Dermis blood vessel endothelial cell (primary cell): ENCODE results near the gene INVS. TPM values are rescaled to one million over a fixed set of nuclear protein-coding genes. Genes with fewer than 3 reads are reported as not detected.
"Not testable (repeated sequence)": the region's sequence is repeated elsewhere in the genome, so short reads cannot be mapped to it uniquely, and the experiment has no call there.

ENCODE experiments used
- DNase-seq: peaks from one replicate; pipeline ENCODE4 v3.0.0; 2010
- total RNA-seq: library from RNA; depleted of rRNA; stranded (reverse); fragments of >200 nt; gene quantifications from 2 replicates; pipeline ENCODE4 v1.2.3, GENCODE V29; 2014

Gene INVS
- total RNA-seq, 1 donor from 2014 or later = 36.8 TPM

- no peak for DNase-seq
These were observed 26.2 kb downstream of the INVS start for GRCh38 chr9:100125236-100125635.

GRCh38 chr9:100125910-100126309 is 26.9 kb downstream of the INVS start:
- no peak for DNase-seq

DNA sequence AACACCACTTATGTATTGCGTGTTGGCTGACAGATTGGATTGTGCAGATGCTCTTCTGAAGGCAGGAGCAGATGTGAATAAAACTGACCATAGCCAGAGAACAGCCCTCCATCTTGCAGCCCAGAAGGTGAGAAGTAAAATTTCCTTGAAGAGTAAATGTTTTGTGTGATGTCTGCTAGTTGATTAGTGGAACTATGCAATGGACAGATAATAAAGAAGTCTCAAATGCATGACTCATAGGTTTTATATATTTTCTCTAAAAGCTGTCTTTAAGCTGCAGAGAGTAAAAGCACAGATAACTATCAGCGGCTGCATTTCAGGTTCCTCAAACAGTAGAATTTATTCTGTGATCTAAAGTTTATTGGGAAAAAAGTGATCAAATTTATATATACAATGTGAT is 27.4 kb downstream of the INVS start:
- no peak for DNase-seq

DNA sequence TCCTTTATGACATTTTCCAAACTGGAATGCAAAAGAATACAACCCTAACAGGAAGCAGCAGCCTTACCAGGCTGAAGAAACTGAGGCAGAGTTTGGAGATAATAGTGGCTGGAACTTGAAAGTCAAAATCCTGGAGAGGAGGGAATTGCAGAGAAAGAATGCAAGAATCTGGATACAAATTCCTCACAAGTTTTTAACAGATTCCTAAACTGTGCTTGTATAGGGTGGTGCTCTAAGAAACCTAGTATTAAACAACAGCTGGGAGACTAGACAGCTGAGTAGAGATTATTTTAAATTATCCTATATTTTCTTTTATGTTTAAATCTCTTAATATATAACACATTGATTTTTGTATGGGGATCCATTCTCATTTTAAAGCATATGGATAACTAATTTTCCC is 30.7 kb downstream of the INVS start:
- no peak for DNase-seq

DNA sequence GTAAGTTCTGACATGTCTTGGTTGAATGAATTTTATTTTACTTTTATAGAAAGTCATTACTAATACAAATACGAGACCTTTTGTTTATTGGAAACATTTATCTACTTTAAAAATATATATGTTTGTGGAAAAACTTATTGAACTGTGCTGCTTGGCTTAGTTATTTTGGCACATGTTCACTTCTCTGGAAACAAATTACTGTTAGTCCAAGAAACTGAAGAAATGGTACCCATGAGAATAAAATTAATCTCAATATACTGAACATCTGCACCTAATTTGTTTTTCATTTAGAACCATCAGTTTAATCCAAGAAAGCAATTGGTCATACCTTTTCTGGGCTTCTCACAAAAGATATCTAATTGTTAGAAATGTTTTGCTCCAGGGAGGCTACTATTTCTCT is 32.2 kb downstream of the INVS start:
- DNase-seq = no peak

DNA sequence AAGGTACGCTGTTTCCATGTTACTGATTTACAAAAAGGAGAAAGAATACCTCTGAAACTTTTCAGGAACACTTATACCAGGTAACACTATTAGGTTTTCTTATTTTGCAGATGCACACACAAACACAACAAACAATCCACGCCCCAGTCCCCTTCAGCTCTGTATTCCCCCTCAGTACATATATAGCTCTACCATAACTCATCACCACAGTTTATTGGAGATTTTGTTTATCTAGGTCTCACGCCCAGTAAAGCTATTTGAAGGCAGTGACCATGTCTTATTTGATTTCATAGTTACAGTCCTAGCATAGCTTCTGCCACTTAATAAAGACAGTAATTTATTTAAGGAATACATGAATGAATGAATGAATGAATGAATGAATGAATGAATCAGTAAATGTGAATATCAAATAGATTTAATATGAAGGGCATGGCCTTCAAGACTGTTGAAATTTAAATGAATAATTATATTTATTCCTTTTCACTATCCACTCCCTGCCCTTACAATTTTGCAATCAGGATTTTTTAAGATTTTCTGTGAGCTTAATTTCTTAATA is 32.9 kb downstream of the INVS start:
- DNase-seq = no peak

DNA sequence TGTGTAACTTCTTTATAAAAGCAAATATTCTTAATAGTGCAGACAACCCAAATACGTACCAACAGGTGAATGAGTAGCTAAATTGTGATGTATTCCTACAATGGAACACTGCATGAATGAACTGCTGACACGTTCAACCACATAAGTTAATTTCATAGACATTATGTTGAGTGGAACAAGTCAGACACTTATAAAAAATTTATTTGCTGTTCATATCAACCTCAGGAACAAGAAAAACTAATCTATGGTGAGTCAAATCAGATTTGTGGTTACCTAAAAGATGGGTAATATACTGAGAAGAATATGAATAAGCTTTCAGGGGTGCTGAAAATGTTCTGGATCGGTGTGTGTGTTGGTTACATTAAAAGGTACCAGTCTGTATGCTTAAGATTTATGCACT is 35.7 kb downstream of the INVS start:
- DNase-seq = no peak

DNA sequence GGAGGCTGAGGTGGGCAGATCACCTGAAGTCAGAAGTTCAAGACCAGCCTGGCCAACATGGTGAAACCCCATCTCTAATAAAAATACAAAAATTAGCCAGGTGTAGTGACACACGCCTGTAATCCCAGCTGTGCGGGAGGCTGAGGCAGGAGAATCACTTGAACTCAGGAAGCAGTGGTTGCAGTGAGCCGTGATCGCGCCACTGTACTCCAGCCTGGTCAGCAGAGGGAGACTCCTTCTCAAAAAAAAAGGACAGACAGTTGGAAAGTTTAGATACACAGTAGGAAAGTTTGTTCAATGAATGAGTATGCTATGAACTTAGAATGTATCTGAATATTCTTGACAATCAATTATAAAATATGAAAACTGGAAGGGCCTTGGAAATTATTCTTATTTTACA is 37.8 kb downstream of the INVS start:
- DNase-seq = peak; percentile 5

GRCh38 chr9:100140303-100140702 is 41.3 kb downstream of the INVS start:
- not testable (repeated sequence) for DNase-seq

DNA sequence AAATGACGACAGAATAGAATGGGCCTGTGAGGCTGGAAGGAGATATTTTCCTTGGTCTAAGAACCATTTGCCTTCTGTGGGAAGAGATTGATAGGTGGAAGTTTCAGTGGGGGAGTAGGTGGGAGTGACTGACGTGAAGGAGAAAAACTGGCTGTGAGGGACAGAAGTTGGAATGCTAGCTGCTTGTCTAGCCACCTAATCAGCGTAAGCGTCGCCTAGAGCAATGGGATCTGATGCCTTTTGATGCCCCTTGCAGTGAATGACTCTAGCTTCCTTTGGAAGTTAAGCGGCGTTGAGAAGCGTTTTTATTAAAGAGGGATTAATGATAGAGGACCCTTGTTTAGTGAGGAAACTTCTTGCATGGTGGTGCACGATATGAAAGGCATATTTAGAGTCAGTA is 42.8 kb downstream of the INVS start:
- DNase-seq = not testable (repeated sequence)

DNA sequence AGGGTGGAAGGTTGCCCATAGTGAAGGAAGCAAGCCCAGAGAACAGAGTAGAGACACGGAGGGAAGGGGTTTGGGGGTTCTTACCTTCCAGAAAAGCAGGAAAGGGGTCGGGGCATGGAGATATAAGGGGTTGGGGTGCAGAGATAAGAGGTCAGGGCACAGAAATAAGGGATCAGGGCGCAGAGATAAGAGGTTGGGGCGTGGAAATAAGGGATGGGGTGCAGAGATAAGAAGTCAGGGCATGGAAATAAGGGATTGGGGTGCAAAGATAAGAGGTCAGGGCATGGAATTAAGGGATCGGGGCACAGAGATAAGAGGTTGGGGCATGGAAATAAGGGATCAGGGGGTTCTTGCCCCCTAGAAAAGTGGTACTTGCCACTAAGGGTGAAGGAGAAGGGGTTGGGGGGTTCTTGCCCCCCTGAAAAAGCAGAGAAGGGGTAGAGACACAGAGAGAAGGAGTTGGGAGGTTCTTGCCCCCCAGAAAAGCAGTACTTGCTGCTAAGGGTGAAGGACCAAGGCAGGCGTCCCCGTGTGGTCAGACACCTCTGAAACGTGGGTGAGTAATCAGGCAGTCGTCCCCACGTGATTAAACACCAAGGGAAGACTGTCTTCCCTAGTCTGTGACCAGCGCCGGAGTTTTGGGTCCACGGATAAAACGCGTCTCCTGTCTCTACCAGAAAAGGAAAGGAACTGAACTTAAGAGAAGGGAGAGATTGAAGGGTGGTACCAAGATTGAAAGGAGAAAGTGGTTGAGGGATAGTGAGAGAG is 46.3 kb downstream of the INVS start:
- DNase-seq = not testable (repeated sequence)

- not testable (repeated sequence) for DNase-seq
These were observed 46.9 kb downstream of the INVS start for GRCh38 chr9:100145976-100146375.

- DNase-seq = peak; percentile 27
These were observed 51.2 kb downstream of the INVS start for GRCh38 chr9:100150214-100150613.

GRCh38 chr9:100160021-100160420 is 61.0 kb downstream of the INVS start:
- DNase-seq = no peak

GRCh38 chr9:100167176-100167575 is 68.1 kb downstream of the INVS start:
- DNase-seq = no peak

GRCh38 chr9:100167915-100168654 is 69.0 kb downstream of the INVS start:
- DNase-seq = no peak

- peak; percentile 46 for DNase-seq
These were observed 71.0 kb downstream of the INVS start for GRCh38 chr9:100170085-100170484.

GRCh38 chr9:100170556-100170955 is 71.5 kb downstream of the INVS start:
- DNase-seq = no peak

DNA sequence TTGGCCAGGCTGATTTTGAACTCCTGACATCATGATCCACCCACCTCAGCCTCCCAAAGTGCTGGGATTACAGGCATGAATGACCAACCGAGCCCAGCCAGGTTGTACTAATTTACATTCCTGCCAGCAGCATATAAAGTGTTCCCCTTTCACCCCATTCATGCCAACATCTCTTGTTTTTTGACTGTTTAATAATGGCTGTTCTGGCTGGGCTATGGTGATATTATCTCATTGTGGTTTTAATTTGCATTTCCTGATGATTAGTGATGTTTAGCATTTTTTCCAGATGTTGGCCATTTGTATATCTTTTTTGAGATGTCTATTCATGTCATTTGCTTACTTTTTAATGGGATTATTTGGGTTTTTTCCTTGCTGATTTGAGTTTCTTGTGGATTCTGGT is 87.3 kb downstream of the INVS start:
- no peak for DNase-seq

GRCh38 chr9:100190339-100190738 is 91.3 kb downstream of the INVS start:
- no peak for DNase-seq

GRCh38 chr9:100191264-100191663 is 92.2 kb downstream of the INVS start:
- no peak for DNase-seq

- DNase-seq = no peak
These were observed 94.0 kb downstream of the INVS start for GRCh38 chr9:100193078-100193477.

GRCh38 chr9:100196215-100196614 is 97.2 kb downstream of the INVS start:
- no peak for DNase-seq

DNA sequence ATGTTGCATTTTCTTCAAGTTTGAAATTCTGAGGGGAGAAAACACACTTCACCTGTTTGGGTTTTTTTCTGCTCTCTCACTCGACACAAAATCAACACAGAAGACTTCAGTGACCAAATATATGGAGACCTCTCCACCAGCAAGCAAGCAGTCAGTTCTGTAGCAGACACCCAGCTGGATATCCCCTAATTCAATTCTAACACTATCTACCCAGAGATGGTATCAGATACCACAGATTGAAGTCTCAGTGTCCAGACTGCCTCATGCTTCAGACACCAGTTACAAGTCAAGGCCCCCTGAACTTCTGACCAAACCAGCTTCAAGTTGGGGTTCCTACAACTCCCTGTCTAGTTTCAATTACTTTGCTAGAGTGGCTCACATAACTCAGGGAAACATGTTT is 97.8 kb downstream of the INVS start:
- DNase-seq = no peak
